OCI-LY1 (cell line): ENCODE data around the gene ATG9A.

ENCODE experiments used
- H2AFZ ChIP-seq: fragments of 200-600 bp; sonication (generic), shearing (Covaris generic); 2 replicates; pipeline ENCODE4 v1.6.0; 2014; ENCODE audit warnings: antibody characterized with exemption, mild to moderate bottlenecking, low read length
- H3F3A ChIP-seq: fragments of 200-600 bp; sonication (generic), shearing (Covaris generic); 2 replicates; pipeline ENCODE4 v1.6.0; 2014; ENCODE audit warnings: mild to moderate bottlenecking, antibody characterized with exemption, low read length, moderate library complexity; ENCODE audit not compliant: insufficient read depth
- H3K27ac ChIP-seq: fragments of 200-600 bp; sonication (generic); 2 replicates; pipeline ENCODE4 v1.5.1; 2014; ENCODE audit warnings: low read length, mixed run types, mild to moderate bottlenecking, low read depth; ENCODE audit not compliant: poor library complexity, severe bottlenecking
- H3K27me3 ChIP-seq: fragments of 200-600 bp; sonication (generic); 2 replicates; pipeline ENCODE4 v1.6.0; 2014; ENCODE audit warnings: antibody characterized with exemption, mild to moderate bottlenecking, low read length, moderate library complexity; ENCODE audit not compliant: insufficient read depth
- H3K36me3 ChIP-seq: fragments of 200-600 bp; sonication (generic); 2 replicates; pipeline ENCODE4 v1.6.1; 2014; ENCODE audit warnings: mild to moderate bottlenecking, antibody characterized with exemption, low read length, moderate library complexity, mixed read lengths; ENCODE audit not compliant: insufficient read depth
- H3K4me1 ChIP-seq: fragments of 200-600 bp; sonication (generic); 2 replicates; pipeline ENCODE4 v1.5.1; 2014; ENCODE audit warnings: mild to moderate bottlenecking, low read length, moderate library complexity; ENCODE audit not compliant: insufficient read depth, severe bottlenecking
- H3K4me2 ChIP-seq: fragments of 200-600 bp; sonication (generic), shearing (Covaris generic); 2 replicates; pipeline ENCODE4 v1.6.1; 2014; ENCODE audit warnings: low read length
- H3K4me3 ChIP-seq: fragments of 200-600 bp; sonication (generic); 2 replicates; pipeline ENCODE4 v1.5.1; 2014; ENCODE audit warnings: low read length, low read depth, mild to moderate bottlenecking, mixed read lengths; ENCODE audit not compliant: poor library complexity, severe bottlenecking
- H3K79me2 ChIP-seq: fragments of 200-600 bp; shearing (Covaris generic); 2 replicates; pipeline ENCODE4 v1.6.1; 2016; ENCODE audit warnings: mixed run types, low read length, mixed read lengths; ENCODE audit not compliant: insufficient read depth
- H3K9ac ChIP-seq: fragments of 200-600 bp; sonication (generic), shearing (Covaris generic); 2 replicates; pipeline ENCODE4 v1.6.1; 2014; ENCODE audit warnings: mild to moderate bottlenecking, low read length, mixed read lengths
- H3K9me2 ChIP-seq: fragments of 200-600 bp; sonication (generic), shearing (Covaris generic); 2 replicates; pipeline ENCODE4 v1.6.1; 2014; ENCODE audit warnings: low read depth, mild to moderate bottlenecking, low read length, mixed read lengths
- H3K9me3 ChIP-seq: fragments of 200-600 bp; shearing (Covaris generic); 2 replicates; pipeline ENCODE4 v1.6.1; 2014; ENCODE audit warnings: low read length, mixed read lengths
- H4K20me1 ChIP-seq: fragments of 200-600 bp; sonication (generic), shearing (Covaris generic); 2 replicates; pipeline ENCODE4 v1.6.0; 2016; ENCODE audit warnings: mild to moderate bottlenecking, low read length; ENCODE audit not compliant: insufficient read depth
- EZH2 ChIP-seq: fragments of 200-600 bp; sonication (generic), shearing (Covaris generic); IDR thresholded peaks from 2 replicates; pipeline ENCODE4 v1.8.0; 2017; ENCODE audit warnings: borderline replicate concordance, mixed run types, mild to moderate bottlenecking, antibody characterized with exemption, low read length, moderate library complexity, mixed read lengths
- TF ChIP-seq, protein P1 (sequence below): fragments of 200-600 bp; sonication (generic), shearing (Covaris generic); IDR thresholded peaks from 2 replicates; pipeline ENCODE4 v1.5.1; 2017; ENCODE audit warnings: mild to moderate bottlenecking, antibody characterized with exemption, low read length, moderate library complexity, mixed read lengths

Gene ATG9A

DNA sequence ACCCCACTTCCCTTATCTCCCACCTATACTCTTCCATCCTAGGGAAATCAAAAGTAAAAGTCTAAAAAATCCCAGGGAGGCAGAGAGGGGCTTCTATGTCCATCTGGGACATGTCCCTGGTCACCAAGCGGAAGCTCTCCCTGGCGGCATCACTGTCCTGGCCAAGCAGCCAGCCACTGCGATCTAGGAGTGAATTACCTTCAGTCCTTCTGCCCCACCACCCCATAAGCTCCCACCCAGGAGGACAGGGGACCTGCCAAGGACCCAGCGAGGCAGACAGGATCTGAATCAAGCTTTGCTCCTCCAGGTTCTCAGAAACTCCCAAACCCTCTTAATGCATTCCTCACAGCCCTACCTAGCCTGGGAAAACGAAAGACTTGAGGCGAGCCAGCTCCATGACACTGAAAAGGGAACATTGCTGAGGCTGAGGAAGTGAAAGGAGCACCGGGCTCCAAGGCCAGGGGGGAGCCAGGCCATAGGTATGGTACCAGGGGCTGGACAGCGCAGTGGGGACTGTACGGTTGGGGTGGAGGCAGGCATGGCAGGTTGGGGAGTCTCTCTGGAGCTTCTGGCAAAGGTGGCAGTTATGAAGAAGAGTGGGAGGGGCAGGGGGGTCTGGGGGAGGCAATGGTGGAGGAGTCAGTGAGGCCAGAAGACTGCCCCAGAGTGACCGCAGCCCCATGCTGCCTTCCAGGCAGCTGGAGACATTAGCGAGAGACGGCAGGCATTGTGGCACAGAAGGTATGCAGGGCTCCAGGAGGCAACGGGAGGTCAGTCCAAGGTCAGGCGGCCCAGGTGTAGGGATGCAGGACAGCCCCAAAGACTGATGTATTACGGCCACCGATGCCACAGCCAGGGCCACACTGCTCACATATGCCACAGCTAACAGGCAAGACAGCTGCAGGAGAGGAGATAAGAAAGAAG is 56.9 kb downstream of the ATG9A start:
- Histone ChIP-seq H4K20me1 (no peaks in the 10 kb centered on the region), H3K4me2 (no peak overlapping the region), H3F3A (no peaks in the 10 kb centered on the region; the same call in 1 of the 2 replicates), H3K36me3 (peaks cover 24% of the 10 kb centered on the region; the same call in 1 of the 2 replicates), H3K9me2 (no peaks in the 10 kb centered on the region), H3K4me1 (peaks cover 10% of the 10 kb centered on the region), H3K9ac (no peak overlapping the region), H3K27ac (no peak overlapping the region), H3K79me2 (no peaks in the 10 kb centered on the region), H3K27me3 (no peaks in the 10 kb centered on the region), H3K9me3 (no peaks in the 10 kb centered on the region), H2AFZ (no peak overlapping the region), H3K4me3 (no peak overlapping the region)
- TF ChIP-seq, protein P1, sequence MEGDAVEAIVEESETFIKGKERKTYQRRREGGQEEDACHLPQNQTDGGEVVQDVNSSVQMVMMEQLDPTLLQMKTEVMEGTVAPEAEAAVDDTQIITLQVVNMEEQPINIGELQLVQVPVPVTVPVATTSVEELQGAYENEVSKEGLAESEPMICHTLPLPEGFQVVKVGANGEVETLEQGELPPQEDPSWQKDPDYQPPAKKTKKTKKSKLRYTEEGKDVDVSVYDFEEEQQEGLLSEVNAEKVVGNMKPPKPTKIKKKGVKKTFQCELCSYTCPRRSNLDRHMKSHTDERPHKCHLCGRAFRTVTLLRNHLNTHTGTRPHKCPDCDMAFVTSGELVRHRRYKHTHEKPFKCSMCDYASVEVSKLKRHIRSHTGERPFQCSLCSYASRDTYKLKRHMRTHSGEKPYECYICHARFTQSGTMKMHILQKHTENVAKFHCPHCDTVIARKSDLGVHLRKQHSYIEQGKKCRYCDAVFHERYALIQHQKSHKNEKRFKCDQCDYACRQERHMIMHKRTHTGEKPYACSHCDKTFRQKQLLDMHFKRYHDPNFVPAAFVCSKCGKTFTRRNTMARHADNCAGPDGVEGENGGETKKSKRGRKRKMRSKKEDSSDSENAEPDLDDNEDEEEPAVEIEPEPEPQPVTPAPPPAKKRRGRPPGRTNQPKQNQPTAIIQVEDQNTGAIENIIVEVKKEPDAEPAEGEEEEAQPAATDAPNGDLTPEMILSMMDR: no peak
- no peak for TF ChIP-seq EZH2

DNA sequence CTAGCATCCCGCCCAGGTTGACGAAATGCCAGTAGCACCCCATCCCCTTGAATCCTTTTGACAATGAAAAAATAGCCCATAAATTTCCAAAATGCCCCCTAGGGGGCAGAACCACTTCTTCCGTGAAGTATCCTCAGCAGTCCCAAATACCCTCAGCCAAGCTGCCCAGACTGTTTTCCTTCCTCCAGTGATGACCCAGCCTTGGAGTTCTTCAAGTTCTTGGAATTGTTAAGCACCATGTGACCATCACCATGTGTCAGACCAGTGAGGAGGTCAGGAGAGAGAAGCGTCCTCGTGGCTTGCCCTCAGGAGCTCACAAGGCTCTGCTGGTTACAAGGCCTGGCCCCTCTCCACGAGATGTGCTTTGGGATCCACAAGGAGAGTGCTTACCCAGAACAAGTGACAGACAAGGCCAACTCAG is 58.2 kb downstream of the ATG9A start:
- Histone ChIP-seq H3K9me3 (no peaks in the 10 kb centered on the region), H3K36me3 (peaks cover 24% of the 10 kb centered on the region; the same call in 1 of the 2 replicates), H3K79me2 (no peaks in the 10 kb centered on the region), H3K4me1 (peaks cover 9% of the 10 kb centered on the region), H3K4me2 (no peak overlapping the region), H2AFZ (no peak overlapping the region), H3K27ac (no peak overlapping the region), H3K9ac (no peak overlapping the region), H3K27me3 (no peaks in the 10 kb centered on the region), H3K9me2 (no peaks in the 10 kb centered on the region), H3F3A (no peaks in the 10 kb centered on the region; the same call in 1 of the 2 replicates), H4K20me1 (no peaks in the 10 kb centered on the region), H3K4me3 (no peak overlapping the region)
- TF ChIP-seq, protein P1: peak; percentile 82
- TF ChIP-seq EZH2: no peak

DNA sequence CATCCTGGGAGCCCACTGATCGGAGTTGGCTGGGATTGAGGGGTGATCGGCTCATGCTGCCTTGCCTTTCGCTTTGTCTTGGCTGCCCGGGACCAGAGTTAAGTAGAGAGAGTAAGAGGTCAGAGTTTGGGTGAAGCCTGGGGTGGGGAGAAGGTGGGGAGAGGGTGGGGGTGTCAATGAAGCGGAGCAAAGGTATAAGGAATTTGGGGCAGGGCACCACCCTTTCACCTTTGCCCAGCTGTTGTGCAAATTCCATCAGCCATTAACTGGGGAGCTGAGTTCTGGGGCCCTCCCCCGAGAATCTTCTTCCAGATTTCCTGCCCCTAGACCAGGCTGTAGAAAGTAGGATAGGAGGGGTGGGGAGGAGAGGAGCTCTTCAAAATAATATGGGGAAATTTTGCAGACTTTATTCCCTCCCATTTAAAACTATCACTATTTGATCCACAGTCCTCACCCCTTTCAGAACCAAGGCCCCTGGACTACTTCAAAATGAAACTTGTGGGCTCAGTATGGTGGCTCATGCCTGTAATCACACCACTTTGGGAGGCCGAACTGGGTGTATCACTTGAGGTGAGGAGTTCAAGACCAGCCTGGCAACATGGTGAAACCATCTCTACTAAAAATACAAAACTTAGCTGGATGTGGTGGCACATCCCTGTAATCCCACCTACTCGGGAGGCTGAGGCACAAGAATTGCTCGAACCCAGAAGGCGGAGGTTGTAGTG is 59.3 kb downstream of the ATG9A start, which contains the start of gene SLC23A3:
SLC23A3 (minus strand) TSS at position 100 of the 725 bp plus-strand sequence; CDS start at position 55, 45 bp downstream.
- no peaks in the 10 kb centered on the region for H3K9me2 ChIP-seq
- H3K27ac ChIP-seq: no peak within 1 kb of the TSS
- TF ChIP-seq, protein P1: no peak
- TF ChIP-seq EZH2: no peak
- H3K9ac ChIP-seq: no peak within 1 kb of the TSS
- H4K20me1 ChIP-seq: no peaks in the 10 kb centered on the region
- peaks cover 28% of the 10 kb centered on the region; the same call in 1 of the 2 replicates for H3K36me3 ChIP-seq
- H2AFZ ChIP-seq: no peak within 1 kb of the TSS
- H3K27me3 ChIP-seq: no peaks in the 10 kb centered on the region
- no peaks in the 10 kb centered on the region for H3K4me1 ChIP-seq
- no peak within 1 kb of the TSS for H3K4me3 ChIP-seq
- H3F3A ChIP-seq: no peaks in the 10 kb centered on the region; the same call in 1 of the 2 replicates
- H3K9me3 ChIP-seq: no peaks in the 10 kb centered on the region
- no peaks in the 10 kb centered on the region for H3K79me2 ChIP-seq
- H3K4me2 ChIP-seq: no peak within 1 kb of the TSS
